HepG2 (cell line): ENCODE results near the gene GPN1. TPM values are rescaled to one million over a fixed set of nuclear protein-coding genes. Genes with fewer than 3 reads are reported as not detected.
A peak's percentile ranks its signal among the peaks of the same experiment; 100 is the strongest.

Experiments
- ATAC-seq: fragments of 200-7000 bp; cut with Tn5 transposase; 3 replicates; pipeline ENCODE4 v1.9.1; 2020; ENCODE audit warnings: mild to moderate bottlenecking, moderate library complexity
- BruUV-seq: library from RNA; stranded (reverse); fragments of 400-500 nt; replicated peaks from 2 replicates; lab custom pipeline; 2021; lab: Mats Ljungman, UMichigan
- CTCF ChIA-PET: fragments of 300-600 bp; formaldehyde crosslinking; extraction: SDS; loops from one replicate; lab custom pipeline; 2021; ENCODE audit warnings: low total read pairs, inconsistent platforms, low intra/inter-chr PET ratio; lab: Yijun Ruan, JAX
- POLR2A ChIA-PET: fragments of 350-600 bp; sonication (Branson Sonifier 250); formaldehyde crosslinking; loops from one replicate; lab custom pipeline; 2020; ENCODE audit warnings: antibody characterized with exemption, inconsistent platforms; lab: Yijun Ruan, JAX
- DNase-seq: peaks from one replicate; pipeline ENCODE4 v3.0.0-alpha.2; 2015; ENCODE audit warnings: low spot score
- FAIRE-seq: peaks from 3 replicates; lab custom pipeline; 2011; peaks lifted over from hg19 to GRCh38; lab: Jason Lieb, UNC
- H2AFZ ChIP-seq: one replicate; pipeline ENCODE4 v1.6.1; 2011; ENCODE audit warnings: low read length, inconsistent platforms
- H3K27ac ChIP-seq: fragments of 300-600 bp; 3 replicates; pipeline ENCODE4 v1.8.0; 2011; ENCODE audit warnings: mixed run types, mild to moderate bottlenecking, mixed read lengths, low read length, inconsistent platforms; ENCODE audit not compliant: insufficient read depth; ENCODE audit errors: extremely low read length
- H3K27me3 ChIP-seq, 2 experiments: fragments of 200-600 bp in 1 of 2; 2 replicates in 1 of 2; 3 replicates in 1 of 2; pipeline versions ENCODE4 v1.6.0 to v1.8.0; 2011; ENCODE audit warnings: low read length in 2 of 2, mild to moderate bottlenecking in 2 of 2, moderate library complexity in 2 of 2, inconsistent platforms in 1 of 2; ENCODE audit not compliant: insufficient read depth in 2 of 2, control insufficient read depth in 1 of 2
- H3K36me3 ChIP-seq, 2 experiments: fragments of 200-600 bp in 1 of 2; replicated peaks in 1 of 2; 2 replicates in 1 of 2; 3 replicates in 1 of 2; pipeline versions ENCODE4 v1.5.1 to v1.8.0; 2011; ENCODE audit warnings: low read length in 2 of 2, inconsistent platforms in 1 of 2; ENCODE audit not compliant: insufficient read depth in 2 of 2, control insufficient read depth in 1 of 2
- H3K4me1 ChIP-seq: 2 replicates; pipeline ENCODE4 v1.5.1; 2012; ENCODE audit warnings: low read length, inconsistent platforms; ENCODE audit not compliant: insufficient read depth
- H3K4me2 ChIP-seq: 2 replicates; pipeline ENCODE4 v1.6.0; 2011; ENCODE audit warnings: low read depth, low read length, inconsistent platforms
- H3K4me3 ChIP-seq, 3 experiments: fragments of 200-600 bp in 1 of 3; sonication (generic), shearing (Covaris generic) in 1 of 3; replicated peaks in 1 of 3; 2 replicates each; pipeline ENCODE4 v1.5.1; 2011 to 2016; ENCODE audit warnings: low read length in 3 of 3, inconsistent platforms in 2 of 3, low read depth in 2 of 3, mild to moderate bottlenecking in 2 of 3, control low read depth in 1 of 3, mixed read lengths in 1 of 3; ENCODE audit not compliant: insufficient read depth in 1 of 3
- H3K79me2 ChIP-seq: one replicate; pipeline ENCODE4 v1.6.1; 2011; ENCODE audit warnings: low read length, inconsistent platforms; ENCODE audit not compliant: insufficient read depth
- H3K9ac ChIP-seq: 2 replicates; pipeline ENCODE4 v1.6.0; 2011; ENCODE audit warnings: mild to moderate bottlenecking, low read depth, low read length, inconsistent platforms; ENCODE audit not compliant: insufficient read depth
- H3K9me3 ChIP-seq: 2 replicates; pipeline ENCODE4 v1.5.1; 2012; ENCODE audit warnings: mild to moderate bottlenecking, low read length
- H4K20me1 ChIP-seq: 2 replicates; pipeline ENCODE4 v1.6.0; 2011; ENCODE audit warnings: inconsistent platforms, mild to moderate bottlenecking, low read length, moderate library complexity; ENCODE audit not compliant: insufficient read depth
- AGO2 ChIP-seq: fragments of 200-400 bp; formaldehyde crosslinking; optimal IDR thresholded peaks from 2 replicates; pipeline ENCODE3; 2017; ENCODE audit warnings: mild to moderate bottlenecking, low read depth, low read length, moderate library complexity
- BCL6 ChIP-seq: IDR thresholded peaks from 2 replicates; pipeline ENCODE4 v1.6.1; 2016; ENCODE audit warnings: missing genetic modification reagents, missing compliant biosample characterization
- ELF3 ChIP-seq: IDR thresholded peaks from 2 replicates; pipeline ENCODE4 v1.6.1; 2016; ENCODE audit warnings: missing genetic modification reagents, missing compliant biosample characterization
- FOXA3 ChIP-seq: IDR thresholded peaks from 2 replicates; pipeline ENCODE4 v1.6.1; 2016; ENCODE audit warnings: missing genetic modification reagents, missing compliant biosample characterization
- GFI1 ChIP-seq: sonication (generic); formaldehyde crosslinking; IDR thresholded peaks from 2 replicates; pipeline ENCODE4 v1.5.0; 2020; ENCODE audit warnings: missing genetic modification reagents, mild to moderate bottlenecking, borderline replicate concordance
- HHEX ChIP-seq: IDR thresholded peaks from 2 replicates; pipeline ENCODE4 v1.6.1; 2016; ENCODE audit warnings: control low read depth
- HNF4A ChIP-seq: sonication (generic); formaldehyde crosslinking; IDR thresholded peaks from 2 replicates; pipeline ENCODE4 v1.4.0; 2020; ENCODE audit warnings: missing genetic modification reagents
- HNF4G ChIP-seq, 2 experiments: sonication (generic) in 1 of 2; formaldehyde crosslinking in 1 of 2; IDR thresholded peaks; 2 replicates each; pipeline versions ENCODE4 v1.4.0 to v1.6.1; 2011 to 2020; ENCODE audit warnings: borderline replicate concordance in 2 of 2, low read depth in 2 of 2, mild to moderate bottlenecking in 2 of 2, low read length in 1 of 2, missing genetic modification reagents in 1 of 2, moderate library complexity in 1 of 2
- NONO ChIP-seq, 2 experiments: fragments of 450-650 bp in 1 of 2; sonication (generic) in 1 of 2; formaldehyde crosslinking in 1 of 2; IDR thresholded peaks in 1 of 2; conservative IDR thresholded peaks in 1 of 2; 2 replicates each; pipeline versions ENCODE4 v1.6.1 to v1.8.0; 2017 to 2022; ENCODE audit warnings: mild to moderate bottlenecking in 1 of 2, missing genetic modification reagents in 1 of 2, moderate library complexity in 1 of 2
- SAP130 ChIP-seq: IDR thresholded peaks from 2 replicates; pipeline ENCODE4 v1.6.1; 2016; ENCODE audit warnings: low read depth
- SMAD9 ChIP-seq: sonication (generic); formaldehyde crosslinking; IDR thresholded peaks from 2 replicates; pipeline ENCODE4 v1.5.1; 2020; ENCODE audit warnings: mild to moderate bottlenecking, missing genetic modification reagents
- SNAPC2 ChIP-seq: sonication (generic); formaldehyde crosslinking; IDR thresholded peaks from 2 replicates; pipeline ENCODE4 v1.8.1; 2022; ENCODE audit warnings: mild to moderate bottlenecking, missing genetic modification reagents
- SOX5 ChIP-seq: IDR thresholded peaks from 2 replicates; pipeline ENCODE4 v1.6.1; 2016; ENCODE audit warnings: borderline replicate concordance
- SOX6 ChIP-seq, 2 experiments: fragments of 450-650 bp in 1 of 2; sonication (generic) in 1 of 2; formaldehyde crosslinking in 1 of 2; IDR thresholded peaks; 2 replicates each; pipeline versions ENCODE4 v1.4.0 to v1.6.1; 2017 to 2020; ENCODE audit warnings: antibody characterized with exemption in 1 of 2, mild to moderate bottlenecking in 1 of 2, missing genetic modification reagents in 1 of 2
- SRSF1 ChIP-seq: fragments of 200-400 bp; formaldehyde crosslinking; optimal IDR thresholded peaks from 2 replicates; pipeline ENCODE3; 2017; ENCODE audit warnings: mild to moderate bottlenecking, low read depth, low read length, moderate library complexity
- TP53 ChIP-seq: sonication (generic); formaldehyde crosslinking; conservative IDR thresholded peaks from 2 replicates; pipeline ENCODE4 v1.4.0; 2020; ENCODE audit warnings: missing genetic modification reagents
- ZNF317 ChIP-seq: sonication (generic); formaldehyde crosslinking; IDR thresholded peaks from 2 replicates; pipeline ENCODE4 v1.5.0; 2020; ENCODE audit warnings: mild to moderate bottlenecking, missing genetic modification reagents
- ZNF552 ChIP-seq: sonication (generic); formaldehyde crosslinking; IDR thresholded peaks from 2 replicates; pipeline ENCODE4 v1.9.0; 2022; ENCODE audit warnings: missing genetic modification reagents, mild to moderate bottlenecking, borderline replicate concordance
- WGBS: methylation state at CpG from one replicate; pipeline ENCODE4 v1.1.6; 2017; ENCODE audit warnings: low lambda C conversion rate; 5-methylcytosine and 5-hydroxymethylcytosine counted together
- in situ Hi-C: cut with HindIII; loops from 2 replicates; pipeline ENCODE4 v1.10.0; 2017; ENCODE audit warnings: low pct_unique_long_range_greater_than_20kb; ENCODE audit not compliant: extremely low pct_ligation_motif_present
- intact Hi-C: fragments of 100-400 bp; cut with micrococcal nuclease; formaldehyde crosslinking; loops from one replicate; pipeline ENCODE4 v1.10.0; 2022; ENCODE audit not compliant: unreplicated experiment
- polyA plus RNA-seq, 8 experiments: library from polyadenylated mRNA; depleted of rRNA in 3 of 8; stranded (reverse) in 7 of 8; unstranded in 1 of 8; fragments of >200 nt; fragmentation: Illumina TruSeq in 4 of 8; extraction: Trizol in 4 of 8; gene quantifications; 2 replicates each; pipeline versions ENCODE4 v1.2.1 to v1.2.3, GENCODE V29; 2011 to 2016; ENCODE audit warnings: low read depth in 4 of 8, missing spikeins in 1 of 8, mixed read lengths in 1 of 8; ENCODE audit not compliant: insufficient read depth in 1 of 8
- total RNA-seq, 5 experiments: library from RNA; depleted of rRNA; stranded (reverse); fragments of >200 nt; fragmentation: Illumina TruSeq; extraction: Trizol; gene quantifications; 2 replicates each; pipeline ENCODE4 v1.2.3, GENCODE V29; 2016; ENCODE audit warnings: low read depth in 1 of 5
- TF ChIP-seq, protein P1 (sequence below): sonication (generic); formaldehyde crosslinking; conservative IDR thresholded peaks from 2 replicates; pipeline ENCODE4 v1.4.0; 2020; ENCODE audit warnings: missing genetic modification reagents
- TF ChIP-seq, protein P2 (sequence below): sonication (generic); formaldehyde crosslinking; conservative IDR thresholded peaks from 2 replicates; pipeline ENCODE4 v1.4.0; 2020; ENCODE audit warnings: mild to moderate bottlenecking, missing genetic modification reagents, moderate library complexity

The GPN1 gene
- total and polyA plus RNA-seq, 2 of the 13 experiments (the other 11 are each of a cell fraction or from before 2014, with no cell fraction given): 54.5 to 62.7 TPM

DNA sequence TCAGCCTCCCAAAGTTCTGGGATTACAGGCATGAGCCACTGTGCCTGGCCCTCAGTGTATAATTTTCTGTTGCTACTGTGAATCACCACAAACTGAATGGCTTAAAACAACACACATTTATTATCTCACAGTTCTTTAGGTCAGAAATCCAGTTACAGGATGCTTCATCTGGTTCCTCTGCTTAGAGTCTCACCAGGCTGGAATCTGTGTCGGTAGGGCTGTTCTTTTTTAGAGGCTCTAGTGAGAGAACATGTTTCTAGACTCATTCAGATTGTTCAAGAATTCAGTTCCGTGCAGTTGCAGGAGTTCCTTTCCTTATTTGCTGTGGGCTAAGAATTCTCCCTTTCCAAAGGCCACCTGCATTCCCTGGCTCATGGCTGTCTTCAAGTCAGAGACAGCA lies 22.2 kb upstream of the GPN1 start (continued):
- TF ChIP-seq NONO (IDR thresholded peaks at IDR 0.05) (no peak), NONO (CRISPR knock-in tag; conservative IDR thresholded peaks at IDR 0.05) (no peak), BCL6 (CRISPR knock-in tag) (no peak)

DNA sequence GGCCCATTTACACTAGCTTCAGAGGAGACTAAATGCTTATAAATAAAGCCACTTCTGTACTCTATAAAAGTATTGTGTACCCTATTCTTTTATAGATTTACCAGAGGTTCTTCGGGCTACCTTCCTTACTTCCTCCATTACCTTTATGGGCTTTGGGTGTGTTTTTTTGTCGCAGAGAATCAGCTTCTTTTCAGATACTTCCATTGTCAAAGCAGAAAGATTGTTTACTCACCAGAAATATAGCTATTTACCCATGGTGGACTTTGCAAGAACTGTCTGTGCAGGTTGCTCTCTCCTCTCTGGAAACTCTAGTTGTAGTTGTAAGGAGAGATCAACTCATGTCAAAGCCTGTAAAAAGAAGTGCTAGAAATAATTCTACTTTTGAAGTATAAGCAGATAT lies 14.9 kb upstream of the GPN1 start:
- H3K36me3 ChIP-seq: peaks cover 21 to 71% of the 10 kb centered on the region in 2 experiments
- DNase-seq (peak; percentile 21), FAIRE-seq (no peak), ATAC-seq (peak; percentile 77)
- no peak overlapping the region for H3K9ac ChIP-seq
- H3K4me1 ChIP-seq: peaks cover 14% of the 10 kb centered on the region
- H3K9me3 ChIP-seq: no peaks in the 10 kb centered on the region
- H3K27ac ChIP-seq: peak overlapping the region; percentile 35
- peak overlapping the region; percentile 14; the same call in 1 of the 2 replicates for H3K4me2 ChIP-seq
- H4K20me1 ChIP-seq: no peaks in the 10 kb centered on the region
- 35% methylated on average over 2 of the region's 2 CpGs for WGBS
- no peaks in the 10 kb centered on the region for H3K79me2 ChIP-seq
- H3K4me3 ChIP-seq: no peak overlapping the region
- ChIA-PET POLR2A (interaction anchor here (1.0 to 1.4 kb wide), 3 partner anchors 15 to 204 kb away, joined by 5 to 7 read pairs (median 5); partner anchors contain the start of genes CCDC121, GPN1, PPM1G and ZNF512), CTCF (no interaction called here)
- intact Hi-C loops (no loop called here), in situ Hi-C loops (no loop called here)
- no peak overlapping the region for H2AFZ ChIP-seq
- no peaks in the 10 kb centered on the region for H3K27me3 ChIP-seq
- BruUV-seq: no TSS peak
- TF ChIP-seq SOX5 (peak; percentile 59; the same call in 1 of the 2 replicates), SRSF1 (no peak), HNF4A (CRISPR knock-in tag) (peak; percentile 60), ELF3 (0 out of 2 replicates have a peak, but pooled peaks have one; percentile 27), AGO2 (no peak), ZNF552 (CRISPR knock-in tag) (no peak), SOX6 (IDR thresholded peaks at IDR 0.05) (no peak), SOX6 (CRISPR knock-in tag; IDR thresholded peaks at IDR 0.05) (peak; percentile 69), HNF4G (IDR thresholded peaks at IDR 0.05; ENCODE audit: borderline replicate concordance, low read depth, low read length) (peak; percentile 40; the same call in 1 of the 2 replicates), HNF4G (CRISPR knock-in tag; IDR thresholded peaks at IDR 0.05; ENCODE audit: borderline replicate concordance, low read depth) (no peak), TP53 (CRISPR knock-in tag) (no peak), SAP130 (CRISPR knock-in tag) (0 out of 2 replicates have a peak, but pooled peaks have one; percentile 27), SMAD9 (CRISPR knock-in tag) (no peak), ZNF317 (CRISPR knock-in tag) (peak; percentile 66; the same call in 1 of the 2 replicates), HHEX (CRISPR knock-in tag) (no peak), FOXA3 (CRISPR knock-in tag) (peak; percentile 65), GFI1 (CRISPR knock-in tag) (no peak), SNAPC2 (no peak)
- TF ChIP-seq, protein P1, sequence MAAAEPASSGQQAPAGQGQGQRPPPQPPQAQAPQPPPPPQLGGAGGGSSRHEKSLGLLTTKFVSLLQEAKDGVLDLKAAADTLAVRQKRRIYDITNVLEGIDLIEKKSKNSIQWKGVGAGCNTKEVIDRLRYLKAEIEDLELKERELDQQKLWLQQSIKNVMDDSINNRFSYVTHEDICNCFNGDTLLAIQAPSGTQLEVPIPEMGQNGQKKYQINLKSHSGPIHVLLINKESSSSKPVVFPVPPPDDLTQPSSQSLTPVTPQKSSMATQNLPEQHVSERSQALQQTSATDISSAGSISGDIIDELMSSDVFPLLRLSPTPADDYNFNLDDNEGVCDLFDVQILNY: no peak
- TF ChIP-seq, protein P2, sequence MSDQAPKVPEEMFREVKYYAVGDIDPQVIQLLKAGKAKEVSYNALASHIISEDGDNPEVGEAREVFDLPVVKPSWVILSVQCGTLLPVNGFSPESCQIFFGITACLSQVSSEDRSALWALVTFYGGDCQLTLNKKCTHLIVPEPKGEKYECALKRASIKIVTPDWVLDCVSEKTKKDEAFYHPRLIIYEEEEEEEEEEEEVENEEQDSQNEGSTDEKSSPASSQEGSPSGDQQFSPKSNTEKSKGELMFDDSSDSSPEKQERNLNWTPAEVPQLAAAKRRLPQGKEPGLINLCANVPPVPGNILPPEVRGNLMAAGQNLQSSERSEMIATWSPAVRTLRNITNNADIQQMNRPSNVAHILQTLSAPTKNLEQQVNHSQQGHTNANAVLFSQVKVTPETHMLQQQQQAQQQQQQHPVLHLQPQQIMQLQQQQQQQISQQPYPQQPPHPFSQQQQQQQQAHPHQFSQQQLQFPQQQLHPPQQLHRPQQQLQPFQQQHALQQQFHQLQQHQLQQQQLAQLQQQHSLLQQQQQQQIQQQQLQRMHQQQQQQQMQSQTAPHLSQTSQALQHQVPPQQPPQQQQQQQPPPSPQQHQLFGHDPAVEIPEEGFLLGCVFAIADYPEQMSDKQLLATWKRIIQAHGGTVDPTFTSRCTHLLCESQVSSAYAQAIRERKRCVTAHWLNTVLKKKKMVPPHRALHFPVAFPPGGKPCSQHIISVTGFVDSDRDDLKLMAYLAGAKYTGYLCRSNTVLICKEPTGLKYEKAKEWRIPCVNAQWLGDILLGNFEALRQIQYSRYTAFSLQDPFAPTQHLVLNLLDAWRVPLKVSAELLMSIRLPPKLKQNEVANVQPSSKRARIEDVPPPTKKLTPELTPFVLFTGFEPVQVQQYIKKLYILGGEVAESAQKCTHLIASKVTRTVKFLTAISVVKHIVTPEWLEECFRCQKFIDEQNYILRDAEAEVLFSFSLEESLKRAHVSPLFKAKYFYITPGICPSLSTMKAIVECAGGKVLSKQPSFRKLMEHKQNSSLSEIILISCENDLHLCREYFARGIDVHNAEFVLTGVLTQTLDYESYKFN: peak; percentile 53
